Tibial nerve (tissue), 4 donors: ENCODE results near the gene PLCB2. TPM values are rescaled to one million over a fixed set of nuclear protein-coding genes. Genes with fewer than 3 reads are reported as not detected.

Source experiments
- DNase-seq, 2 donors: peaks; one replicate each; pipeline ENCODE4 v3.0.0-alpha.2; 2019; ENCODE audit warnings: low spot score in 2 of 2
- H3K27ac ChIP-seq, 4 donors: fragments of 200-600 bp; sonication (generic) in 3 of 4; one replicate each; pipeline ENCODE4 v1.5.1; 2017 to 2019; ENCODE audit warnings: mild to moderate bottlenecking in 1 of 4
- H3K27me3 ChIP-seq, 2 donors: fragments of 200-600 bp; sonication (generic) in 1 of 2; one replicate each; pipeline versions ENCODE4 v1.5.1 to v1.6.0; 2017 to 2019
- H3K36me3 ChIP-seq, 3 donors: fragments of 200-600 bp; sonication (generic); one replicate each; pipeline ENCODE4 v1.5.1; 2018 to 2019
- H3K4me1 ChIP-seq, 4 donors: fragments of 200-600 bp; sonication (generic) in 3 of 4; one replicate each; pipeline ENCODE4 v1.5.1; 2017 to 2019
- H3K4me3 ChIP-seq, 4 donors: fragments of 200-600 bp; sonication (generic) in 3 of 4; one replicate each; pipeline ENCODE4 v1.5.1; 2017 to 2019; ENCODE audit warnings: mild to moderate bottlenecking in 1 of 4, moderate library complexity in 1 of 4
- H3K9me3 ChIP-seq, 4 donors: fragments of 200-600 bp; sonication (generic) in 3 of 4; one replicate each; pipeline ENCODE4 v1.5.1; 2017 to 2019
- EP300 ChIP-seq, 2 donors: sonication (generic); formaldehyde crosslinking; IDR thresholded peaks; one replicate each; pipeline ENCODE4 v1.6.1; 2017; ENCODE audit warnings: antibody characterized with exemption in 2 of 2, mild to moderate bottlenecking in 1 of 2
- POLR2A ChIP-seq, 2 donors: fragments of 450-650 bp; IDR thresholded peaks; one replicate each; pipeline ENCODE4 v1.6.1; 2017; ENCODE audit warnings: antibody characterized with exemption in 2 of 2, mild to moderate bottlenecking in 2 of 2, moderate library complexity in 2 of 2
- WGBS, 2 donors: methylation state at CpG; one replicate each; pipeline ENCODE4 v1.1.5; 2018; 5-methylcytosine and 5-hydroxymethylcytosine counted together
- total RNA-seq, 4 donors: library from RNA; depleted of rRNA; stranded (reverse); fragments of >200 nt; gene quantifications; one replicate each; pipeline ENCODE4 v1.1.0, GENCODE V29; 2016
- TF ChIP-seq, protein P1 (sequence below), 5 experiments: fragments of 200-600 bp in 3 of 5; fragments of 450-650 bp in 2 of 5; sonication (generic) in 3 of 5; IDR thresholded peaks; one replicate each; pipeline ENCODE4 v1.5.1; 2016 to 2019; ENCODE audit warnings: antibody characterized with exemption in 5 of 5, mild to moderate bottlenecking in 3 of 5, moderate library complexity in 2 of 5

The PLCB2 gene
- total RNA-seq, 4 donors from 2014 or later: 14.9 to 42.3 (median 17.0) TPM

DNA sequence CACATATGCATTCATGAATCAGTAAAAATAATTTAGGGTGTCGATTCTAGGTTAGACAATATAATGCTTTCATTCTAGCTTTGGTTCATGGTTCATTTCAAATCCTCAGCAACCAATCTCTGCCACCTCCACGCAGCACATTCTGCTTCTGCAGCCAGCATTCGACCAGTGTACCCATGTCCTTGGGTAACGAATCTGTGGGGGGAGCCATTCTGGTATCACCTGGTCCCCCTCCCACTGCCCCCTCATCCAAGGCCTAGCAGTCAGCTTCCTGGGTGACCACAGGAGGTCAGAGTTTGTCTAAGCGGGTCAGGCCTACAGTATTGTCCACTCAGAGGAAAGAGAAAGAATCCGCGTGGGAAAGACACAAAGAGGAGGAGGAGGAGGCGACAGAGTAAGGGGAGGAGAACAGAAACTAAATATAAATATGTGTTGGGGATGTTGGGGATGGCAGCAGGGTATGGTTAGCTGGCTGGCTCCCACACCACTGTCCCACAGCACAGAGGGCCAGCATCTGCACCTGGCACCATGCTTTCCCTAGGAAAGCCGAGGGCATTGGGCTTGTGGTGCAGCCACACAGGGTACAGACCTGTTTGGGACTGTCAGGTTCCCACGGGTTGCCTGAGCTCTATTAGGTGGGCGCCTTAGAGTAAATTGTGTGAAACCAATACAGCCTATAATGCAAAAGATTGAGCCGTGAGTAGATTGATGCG lies 56.8 kb downstream of the PLCB2 start:
- 78 to 85% methylated on average over 13 of the region's 13 CpGs for WGBS, 2 donors
- no peak for TF ChIP-seq POLR2A (IDR thresholded peaks at IDR 0.05)
- no peak for TF ChIP-seq EP300 (IDR thresholded peaks at IDR 0.05)
- TF ChIP-seq, protein P1, sequence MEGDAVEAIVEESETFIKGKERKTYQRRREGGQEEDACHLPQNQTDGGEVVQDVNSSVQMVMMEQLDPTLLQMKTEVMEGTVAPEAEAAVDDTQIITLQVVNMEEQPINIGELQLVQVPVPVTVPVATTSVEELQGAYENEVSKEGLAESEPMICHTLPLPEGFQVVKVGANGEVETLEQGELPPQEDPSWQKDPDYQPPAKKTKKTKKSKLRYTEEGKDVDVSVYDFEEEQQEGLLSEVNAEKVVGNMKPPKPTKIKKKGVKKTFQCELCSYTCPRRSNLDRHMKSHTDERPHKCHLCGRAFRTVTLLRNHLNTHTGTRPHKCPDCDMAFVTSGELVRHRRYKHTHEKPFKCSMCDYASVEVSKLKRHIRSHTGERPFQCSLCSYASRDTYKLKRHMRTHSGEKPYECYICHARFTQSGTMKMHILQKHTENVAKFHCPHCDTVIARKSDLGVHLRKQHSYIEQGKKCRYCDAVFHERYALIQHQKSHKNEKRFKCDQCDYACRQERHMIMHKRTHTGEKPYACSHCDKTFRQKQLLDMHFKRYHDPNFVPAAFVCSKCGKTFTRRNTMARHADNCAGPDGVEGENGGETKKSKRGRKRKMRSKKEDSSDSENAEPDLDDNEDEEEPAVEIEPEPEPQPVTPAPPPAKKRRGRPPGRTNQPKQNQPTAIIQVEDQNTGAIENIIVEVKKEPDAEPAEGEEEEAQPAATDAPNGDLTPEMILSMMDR (IDR thresholded peaks at IDR 0.05): no peak
- Histone ChIP-seq H3K27me3 (peaks cover 0 to 34% of the 10 kb centered on the region in 2 donors), H3K4me1 (peaks cover 0 to 21% (median 14%) of the 10 kb centered on the region in 4 donors), H3K4me3 (no peak overlapping the region), H3K27ac (no peak overlapping the region), H3K9me3 (no peaks in the 10 kb centered on the region), H3K36me3 (no peaks in the 10 kb centered on the region)
- no peak for DNase-seq

DNA sequence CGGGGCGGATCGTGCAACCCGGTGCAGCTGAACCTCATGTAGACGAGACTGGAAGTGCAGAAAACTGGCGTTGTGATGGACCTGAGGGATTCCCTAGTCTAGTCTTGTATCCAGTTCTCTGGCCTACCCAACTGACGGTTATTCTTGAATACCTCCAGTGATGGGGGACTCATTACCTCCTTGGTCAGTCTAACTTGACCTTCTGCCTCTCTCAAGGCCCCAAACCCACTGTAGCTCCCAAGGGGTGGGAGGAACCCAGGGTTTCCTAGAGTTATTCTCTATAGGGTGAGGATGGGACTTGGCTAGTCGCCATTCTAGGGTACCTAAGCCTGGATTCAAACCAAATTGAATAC lies 57.5 kb downstream of the PLCB2 start:
- 92 to 93% methylated on average over 8 of the region's 8 CpGs for WGBS, 2 donors
- peaks cover 0 to 21% (median 14%) of the 10 kb centered on the region in 4 donors for H3K4me1 ChIP-seq
- no peak overlapping the region for H3K27ac ChIP-seq
- H3K9me3 ChIP-seq: no peaks in the 10 kb centered on the region
- no peak overlapping the region for H3K4me3 ChIP-seq
- TF ChIP-seq, protein P1 (IDR thresholded peaks at IDR 0.05): no peak
- TF ChIP-seq POLR2A (IDR thresholded peaks at IDR 0.05): no peak
- TF ChIP-seq EP300 (IDR thresholded peaks at IDR 0.05): no peak
- peaks cover 0 to 31% of the 10 kb centered on the region in 2 donors for H3K27me3 ChIP-seq
- no peaks in the 10 kb centered on the region for H3K36me3 ChIP-seq
- DNase-seq: no peak

- DNase-seq: no peak
- WGBS, 2 donors: 56 to 59% methylated on average over 11 of the region's 11 CpGs
- peaks cover 0 to 26% of the 10 kb centered on the region in 2 donors for H3K27me3 ChIP-seq
- H3K36me3 ChIP-seq: no peaks in the 10 kb centered on the region
- peaks cover 0 to 21% (median 14%) of the 10 kb centered on the region in 4 donors for H3K4me1 ChIP-seq
- H3K4me3 ChIP-seq: no peak overlapping the region
- H3K27ac ChIP-seq: no peak overlapping the region
- TF ChIP-seq, protein P1 (IDR thresholded peaks at IDR 0.05): no peak
- TF ChIP-seq POLR2A (IDR thresholded peaks at IDR 0.05): no peak
- TF ChIP-seq EP300 (IDR thresholded peaks at IDR 0.05): no peak
- H3K9me3 ChIP-seq: no peaks in the 10 kb centered on the region
Measured at GRCh38 chr15:40249477-40250303, 58.0 kb downstream of the PLCB2 start.

GRCh38 chr15:40248006-40248783 lies 59.5 kb downstream of the PLCB2 start:
- DNase-seq: no peak
- peaks cover 0 to 16% (median 7%) of the 10 kb centered on the region in 4 donors for H3K4me1 ChIP-seq
- WGBS, 2 donors: 80 to 89% methylated on average over 14 to 16 of the region's 17 CpGs
- H3K4me3 ChIP-seq: no peak overlapping the region
- H3K27ac ChIP-seq: no peak overlapping the region
- no peaks in the 10 kb centered on the region for H3K36me3 ChIP-seq
- TF ChIP-seq POLR2A (IDR thresholded peaks at IDR 0.05) (no peak), EP300 (IDR thresholded peaks at IDR 0.05) (no peak)
- TF ChIP-seq, protein P1 (IDR thresholded peaks at IDR 0.05): no peak
- peaks cover 0 to 11% of the 10 kb centered on the region in 2 donors for H3K27me3 ChIP-seq
- H3K9me3 ChIP-seq: no peaks in the 10 kb centered on the region
